PFSK-1 (cell line): Measurements from ENCODE around the gene SMIM35.

ENCODE experiments used
- FOXP2 ChIP-seq: optimal IDR thresholded peaks from 2 replicates; pipeline ENCODE3; 2011; ENCODE audit warnings: borderline replicate concordance, control low read depth, inconsistent platforms; ENCODE audit not compliant: insufficient read depth; ENCODE audit errors: extremely low read length, extremely low read depth
- POLR2AphosphoS5 ChIP-seq: IDR thresholded peaks from 2 replicates; pipeline ENCODE4 v1.6.1; 2012; ENCODE audit warnings: low read depth, mild to moderate bottlenecking, control low read depth, low read length, moderate library complexity
- REST ChIP-seq, 2 experiments: IDR thresholded peaks; 2 replicates each; pipeline versions ENCODE4 v1.6.1 to v1.8.0; 2011 to 2012; ENCODE audit warnings: low read depth in 2 of 2, low read length in 2 of 2, control low read depth in 1 of 2, inconsistent platforms in 1 of 2, mild to moderate bottlenecking in 1 of 2, moderate library complexity in 1 of 2; ENCODE audit not compliant: insufficient read depth in 1 of 2
- SIN3A ChIP-seq: IDR thresholded peaks from 2 replicates; pipeline ENCODE4 v1.6.1; 2012; ENCODE audit warnings: mild to moderate bottlenecking, low read length, moderate library complexity, borderline replicate concordance; ENCODE audit not compliant: insufficient read depth
- TAF1 ChIP-seq: IDR thresholded peaks from 2 replicates; pipeline ENCODE4 v1.6.1; 2012; ENCODE audit warnings: low read length, control low read depth, borderline replicate concordance; ENCODE audit not compliant: insufficient read depth

SMIM35 gene

GRCh38 chr11:118061586-118062125 is 25.1 kb downstream of the SMIM35 start:
- TF ChIP-seq POLR2AphosphoS5 (no peak), FOXP2 (no peak), REST (IDR thresholded peaks at IDR 0.05; ENCODE audit: insufficient read depth in 1 of 2, low read depth in 2 of 2, low read length in 2 of 2) (no peak), SIN3A (no peak), TAF1 (no peak)

GRCh38 chr11:118060869-118061268 is 25.9 kb downstream of the SMIM35 start:
- TF ChIP-seq POLR2AphosphoS5, result no peak
- no peak for TF ChIP-seq FOXP2
- no peak for TF ChIP-seq REST (IDR thresholded peaks at IDR 0.05; ENCODE audit: insufficient read depth in 1 of 2, low read depth in 2 of 2, low read length in 2 of 2)
- no peak for TF ChIP-seq SIN3A
- TF ChIP-seq TAF1, result no peak

GRCh38 chr11:118060081-118060661 is 26.6 kb downstream of the SMIM35 start:
- TF ChIP-seq REST (IDR thresholded peaks at IDR 0.05; ENCODE audit: insufficient read depth in 1 of 2, low read depth in 2 of 2, low read length in 2 of 2), result no peak
- no peak for TF ChIP-seq TAF1
- TF ChIP-seq POLR2AphosphoS5, result no peak
- TF ChIP-seq FOXP2, result no peak
- TF ChIP-seq SIN3A, result no peak

- TF ChIP-seq TAF1 (no peak), SIN3A (no peak), REST (IDR thresholded peaks at IDR 0.05; ENCODE audit: insufficient read depth in 1 of 2, low read depth in 2 of 2, low read length in 2 of 2) (no peak), FOXP2 (no peak), POLR2AphosphoS5 (no peak)
Observed at GRCh38 chr11:118059246-118059940, 27.4 kb downstream of the SMIM35 start.
